B cell (primary cell): ENCODE data around the gene LRRN3. TPM values are rescaled to one million over a fixed set of nuclear protein-coding genes. Genes with fewer than 3 reads are reported as not detected.

ENCODE experiments used
- ATAC-seq: fragments of 200-7000 bp; cut with Tn5 transposase; one replicate; pipeline ENCODE4 v1.10.0; 2021; ENCODE audit warnings: low read depth, mild to moderate bottlenecking, moderate number of reproducible peaks, moderate library complexity
- CTCF ChIA-PET: fragments of 350-600 bp; sonication (Branson Sonifier 250); formaldehyde crosslinking; loops from one replicate; lab custom pipeline; 2021; ENCODE audit warnings: antibody characterized with exemption, inconsistent platforms; lab: Charles Lee
- POLR2A ChIA-PET: fragments of 350-600 bp; sonication (Branson Sonifier 250); formaldehyde crosslinking; loops from one replicate; lab custom pipeline; 2021; ENCODE audit warnings: antibody characterized with exemption; lab: Charles Lee
- DNase-seq: peaks from one replicate; pipeline ENCODE4 v3.0.0; 2013
- H2AFZ ChIP-seq: 2 replicates; pipeline ENCODE4 v1.6.1; 2012; ENCODE audit warnings: mild to moderate bottlenecking, low read depth, low read length; ENCODE audit not compliant: insufficient read depth, poor library complexity, severe bottlenecking
- H3K27ac ChIP-seq, 2 donors: 1 replicate in 1 of 2; 2 replicates in 1 of 2; pipeline ENCODE4 v1.5.1; 2012 to 2013; ENCODE audit warnings: low read length in 2 of 2, mild to moderate bottlenecking in 2 of 2, moderate library complexity in 1 of 2
- H3K27me3 ChIP-seq, 4 experiments: fragments of 200-600 bp in 1 of 4; sonication (generic) in 1 of 4; replicated peaks in 1 of 4; 1 replicate in 2 of 4; 2 replicates in 2 of 4; pipeline versions ENCODE4 v1.6.1 to v1.7.0; 2013 to 2016; ENCODE audit warnings: low read length in 3 of 4, mild to moderate bottlenecking in 2 of 4, mixed read lengths in 1 of 4, moderate library complexity in 1 of 4; ENCODE audit not compliant: insufficient read depth in 4 of 4, control insufficient read depth in 3 of 4; ENCODE audit errors: control extremely low read depth in 1 of 4
- H3K36me3 ChIP-seq, 2 experiments: replicated peaks in 1 of 2; 1 replicate in 1 of 2; 2 replicates in 1 of 2; pipeline versions ENCODE4 v1.6.1 to v1.7.1; 2013; ENCODE audit warnings: low read length in 1 of 2; ENCODE audit not compliant: insufficient read depth in 2 of 2, control insufficient read depth in 1 of 2; ENCODE audit errors: control extremely low read depth in 1 of 2, extremely low read depth in 1 of 2
- H3K4me1 ChIP-seq, 2 donors: fragments of 200-600 bp in 1 of 2; sonication (generic) in 1 of 2; 1 replicate in 1 of 2; 2 replicates in 1 of 2; pipeline versions ENCODE4 v1.5.1 to v1.6.1; 2013 to 2017; ENCODE audit warnings: low read length in 2 of 2; ENCODE audit not compliant: control insufficient read depth in 2 of 2, insufficient read depth in 2 of 2
- H3K4me2 ChIP-seq: replicated peaks from 2 replicates; pipeline ENCODE3; 2012; ENCODE audit warnings: mild to moderate bottlenecking, low read depth, low read length; ENCODE audit not compliant: poor library complexity, severe bottlenecking
- H3K4me3 ChIP-seq, 5 experiments: fragments of 200-600 bp in 1 of 5; sonication (generic) in 1 of 5; 1 replicate in 3 of 5; 2 replicates in 2 of 5; pipeline versions ENCODE4 v1.5.1 to v1.7.0; 2011 to 2016; ENCODE audit warnings: low read length in 4 of 5, mild to moderate bottlenecking in 4 of 5, low read depth in 2 of 5, control low read depth in 1 of 5, moderate library complexity in 1 of 5; ENCODE audit not compliant: insufficient read depth in 1 of 5; ENCODE audit errors: control extremely low read depth in 1 of 5, extremely low read depth in 1 of 5
- H3K79me2 ChIP-seq: fragments of 200-600 bp; sonication (generic); one replicate; pipeline ENCODE4 v1.6.0; 2016; ENCODE audit warnings: low read length; ENCODE audit not compliant: control insufficient read depth, insufficient read depth
- H3K9ac ChIP-seq: fragments of 200-600 bp; sonication (generic); 2 replicates; pipeline ENCODE4 v1.6.1; 2017; ENCODE audit warnings: mild to moderate bottlenecking, low read length, moderate library complexity
- H3K9me3 ChIP-seq, 3 donors: one replicate each; pipeline versions ENCODE4 v1.6.1 to v1.7.1; 2013; ENCODE audit warnings: low read length in 2 of 3; ENCODE audit not compliant: control insufficient read depth in 2 of 3, insufficient read depth in 1 of 3; ENCODE audit errors: control extremely low read depth in 1 of 3
- H4K20me1 ChIP-seq: 2 replicates; pipeline ENCODE4 v1.6.0; 2012; ENCODE audit warnings: mild to moderate bottlenecking, low read length; ENCODE audit not compliant: insufficient read depth, control insufficient read depth, poor library complexity, severe bottlenecking
- H3K27ac Mint-ChIP-seq: one replicate; pipeline ENCODE4 v1.8.0; 2021; ENCODE audit warnings: mixed read lengths
- H3K27me3 Mint-ChIP-seq: one replicate; pipeline ENCODE4 v1.8.0; 2021; ENCODE audit warnings: mixed read lengths
- H3K4me1 Mint-ChIP-seq: one replicate; pipeline ENCODE4 v1.8.0; 2021; ENCODE audit warnings: mixed read lengths
- H3K4me3 Mint-ChIP-seq: one replicate; pipeline ENCODE4 v1.8.0; 2021; ENCODE audit warnings: mixed read lengths
- H3K9me3 Mint-ChIP-seq: one replicate; pipeline ENCODE4 v1.8.0; 2022; ENCODE audit warnings: mixed read lengths; ENCODE audit not compliant: insufficient read depth
- EZH2 ChIP-seq: IDR thresholded peaks from 2 replicates; pipeline ENCODE4 v1.6.1; 2012; ENCODE audit warnings: borderline replicate concordance, low read depth, mild to moderate bottlenecking, moderate library complexity, low read length; ENCODE audit not compliant: insufficient read depth, poor library complexity, severe bottlenecking
- WGBS: methylation state at CpG from one replicate; pipeline ENCODE4 v1.1.5; 2013; ENCODE audit warnings: missing lambda C conversion rate; ENCODE audit not compliant: insufficient coverage; 5-methylcytosine and 5-hydroxymethylcytosine counted together
- intact Hi-C: fragments of 100-400 bp; cut with micrococcal nuclease; formaldehyde crosslinking; loops from one replicate; pipeline ENCODE4 v1.10.0; 2022
- polyA plus RNA-seq: library from polyadenylated mRNA; depleted of rRNA; stranded (reverse); fragments of >200 nt; gene quantifications from 2 replicates; pipeline ENCODE4 v1.2.3, GENCODE V29; 2012
- total RNA-seq, 2 donors: library from RNA; stranded (reverse); fragments of 120-200 nt in 1 of 2; gene quantifications; 1 replicate in 1 of 2; 2 replicates in 1 of 2; pipeline versions ENCODE4 v1.2.3 to v1.2.4, GENCODE V29; 2013 to 2022
- TF ChIP-seq, protein P1 (sequence below): fragments of 200-600 bp; IDR thresholded peaks from one replicate; pipeline ENCODE4 v1.8.0; 2022; ENCODE audit warnings: antibody characterized with exemption, mild to moderate bottlenecking

The LRRN3 gene
- total and polyA plus RNA-seq, 2 donors (not counting 1 experiment from before 2014, with no cell fraction given) = 0.03 to 0.20 TPM

DNA sequence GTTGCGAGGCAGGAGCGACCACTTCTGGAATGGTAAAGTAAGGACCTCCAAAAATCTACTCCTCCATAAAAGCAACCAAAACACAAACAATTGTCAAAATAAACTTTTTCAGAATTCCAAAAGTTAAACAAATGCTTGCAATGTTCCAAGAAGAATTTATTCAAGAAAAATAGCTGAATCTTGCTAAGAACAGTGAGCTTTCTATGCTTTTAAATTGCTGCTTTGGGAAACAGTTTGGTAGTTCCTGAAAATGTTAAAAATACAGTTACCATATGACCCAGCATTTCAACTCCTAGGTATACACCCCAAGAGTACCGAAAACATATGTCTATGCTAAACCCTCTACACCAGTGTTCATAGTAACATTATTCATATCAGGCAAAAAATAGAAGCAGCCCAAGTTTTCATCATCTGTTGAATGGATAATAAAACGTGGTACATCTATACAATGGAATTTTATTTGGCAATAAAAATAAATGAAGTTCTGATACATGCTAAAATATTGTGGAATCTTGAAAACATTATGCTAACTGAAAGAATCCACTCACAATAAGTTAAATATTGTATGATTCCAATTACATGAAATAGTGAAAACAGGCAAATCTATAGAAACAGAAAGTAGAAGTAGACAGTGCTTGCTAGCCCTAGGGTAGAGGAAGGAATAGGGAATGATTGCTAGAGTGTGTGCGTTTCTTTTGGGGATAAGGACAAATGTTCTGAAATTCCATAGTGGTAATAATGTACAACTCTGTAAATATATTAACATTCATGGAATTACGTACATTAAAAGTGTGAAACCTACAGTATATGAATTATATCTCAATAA lies 57.0 kb downstream of the LRRN3 start:
- no CpG with 5 or more reads among the region's 6 CpGs for WGBS
- POLR2A ChIA-PET = no interaction called here
- no peak overlapping the region for H3K4me3 Mint-ChIP-seq
- H3K4me1 ChIP-seq = no peaks in the 10 kb centered on the region
- no peak overlapping the region for H3K27ac Mint-ChIP-seq
- H3K9ac ChIP-seq = no peak overlapping the region
- no peaks in the 10 kb centered on the region for H3K9me3 Mint-ChIP-seq
- no peaks in the 10 kb centered on the region for H3K27me3 Mint-ChIP-seq
- no peaks in the 10 kb centered on the region for H3K27me3 ChIP-seq
- no peaks in the 10 kb centered on the region for H3K9me3 ChIP-seq
- H4K20me1 ChIP-seq = no peaks in the 10 kb centered on the region
- no peaks in the 10 kb centered on the region for H3K79me2 ChIP-seq
- no peak overlapping the region for H3K4me2 ChIP-seq
- H3K4me1 Mint-ChIP-seq = peaks cover 2% of the 10 kb centered on the region
- DNase-seq (no peak), ATAC-seq (no peak)
- CTCF ChIA-PET = interaction anchor here (0.6 kb wide), 1 partner anchor 985 kb away, joined by 3 read pairs; no protein-coding TSS in a partner anchor
- H3K36me3 ChIP-seq = no peaks in the 10 kb centered on the region
- no peak overlapping the region for H2AFZ ChIP-seq
- intact Hi-C loops = no loop called here
- TF ChIP-seq EZH2 = no peak
- TF ChIP-seq, protein P1, sequence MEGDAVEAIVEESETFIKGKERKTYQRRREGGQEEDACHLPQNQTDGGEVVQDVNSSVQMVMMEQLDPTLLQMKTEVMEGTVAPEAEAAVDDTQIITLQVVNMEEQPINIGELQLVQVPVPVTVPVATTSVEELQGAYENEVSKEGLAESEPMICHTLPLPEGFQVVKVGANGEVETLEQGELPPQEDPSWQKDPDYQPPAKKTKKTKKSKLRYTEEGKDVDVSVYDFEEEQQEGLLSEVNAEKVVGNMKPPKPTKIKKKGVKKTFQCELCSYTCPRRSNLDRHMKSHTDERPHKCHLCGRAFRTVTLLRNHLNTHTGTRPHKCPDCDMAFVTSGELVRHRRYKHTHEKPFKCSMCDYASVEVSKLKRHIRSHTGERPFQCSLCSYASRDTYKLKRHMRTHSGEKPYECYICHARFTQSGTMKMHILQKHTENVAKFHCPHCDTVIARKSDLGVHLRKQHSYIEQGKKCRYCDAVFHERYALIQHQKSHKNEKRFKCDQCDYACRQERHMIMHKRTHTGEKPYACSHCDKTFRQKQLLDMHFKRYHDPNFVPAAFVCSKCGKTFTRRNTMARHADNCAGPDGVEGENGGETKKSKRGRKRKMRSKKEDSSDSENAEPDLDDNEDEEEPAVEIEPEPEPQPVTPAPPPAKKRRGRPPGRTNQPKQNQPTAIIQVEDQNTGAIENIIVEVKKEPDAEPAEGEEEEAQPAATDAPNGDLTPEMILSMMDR = no peak
- H3K27ac ChIP-seq = no peak overlapping the region
- H3K4me3 ChIP-seq = no peak overlapping the region

DNA sequence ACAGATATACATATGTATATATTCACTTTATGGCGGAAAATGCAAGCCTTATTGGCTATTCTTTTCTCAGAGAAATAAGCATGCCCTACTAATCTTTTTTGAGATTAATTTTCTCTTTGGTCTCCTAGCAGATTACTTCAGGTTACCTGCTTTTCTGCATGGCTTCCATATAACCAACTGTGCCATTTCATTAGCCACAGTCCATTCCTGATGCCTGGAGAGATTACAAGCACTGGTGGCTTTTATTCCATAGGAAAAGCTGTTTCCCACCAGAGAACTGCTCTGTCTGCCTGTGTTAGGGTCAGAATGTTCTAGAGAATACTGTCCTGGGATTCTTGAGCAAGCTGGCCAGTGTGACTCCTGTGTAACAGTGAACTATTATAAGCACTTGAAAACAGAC lies 59.8 kb downstream of the LRRN3 start:
- POLR2A ChIA-PET = no interaction called here
- DNase-seq = no peak
- ATAC-seq = no peak
- Histone ChIP-seq H3K27me3 (no peaks in the 10 kb centered on the region), H3K9ac (no peak overlapping the region), H4K20me1 (no peaks in the 10 kb centered on the region), H3K9me3 (no peaks in the 10 kb centered on the region), H2AFZ (no peak overlapping the region), H3K79me2 (no peaks in the 10 kb centered on the region), H3K4me1 (no peaks in the 10 kb centered on the region), H3K4me2 (no peak overlapping the region), H3K4me3 (no peak overlapping the region), H3K27ac (no peak overlapping the region), H3K36me3 (no peaks in the 10 kb centered on the region)
- Mint-ChIP-seq H3K27me3 (no peaks in the 10 kb centered on the region), H3K27ac (no peak overlapping the region), H3K4me3 (no peak overlapping the region), H3K9me3 (no peaks in the 10 kb centered on the region), H3K4me1 (peaks cover 2% of the 10 kb centered on the region)
- intact Hi-C loops = loop anchor here (5.0 kb wide), 1 partner anchor 33 kb away; no protein-coding TSS in a partner anchor
- TF ChIP-seq, protein P1 = no peak
- no peak for TF ChIP-seq EZH2
- no CpG with 5 or more reads among the region's 1 CpG for WGBS
- CTCF ChIA-PET = no interaction called here
